ENCODE results near the gene PACSIN1.

GRCh38 chr6:34544052-34544604 is 78.3 kb downstream of the PACSIN1 start:
- TF ChIP-seq ZNF274 (IDR thresholded peaks at IDR 0.05; ENCODE audit: low read depth, low read length) (no peak), SUZ12 (IDR thresholded peaks at IDR 0.05; ENCODE audit: extremely low read depth, insufficient read depth, insufficient read length) (no peak), YY1 (IDR thresholded peaks at IDR 0.05; ENCODE audit: insufficient read depth, insufficient read length) (no peak)
